ENCODE results near the gene IL1B. TPM values are rescaled to one million over a fixed set of nuclear protein-coding genes. Genes with fewer than 3 reads are reported as not detected.

The IL1B gene
- total and polyA plus RNA-seq, 4 donors, result 0.25 to 3.1 (median 0.76) TPM

DNA sequence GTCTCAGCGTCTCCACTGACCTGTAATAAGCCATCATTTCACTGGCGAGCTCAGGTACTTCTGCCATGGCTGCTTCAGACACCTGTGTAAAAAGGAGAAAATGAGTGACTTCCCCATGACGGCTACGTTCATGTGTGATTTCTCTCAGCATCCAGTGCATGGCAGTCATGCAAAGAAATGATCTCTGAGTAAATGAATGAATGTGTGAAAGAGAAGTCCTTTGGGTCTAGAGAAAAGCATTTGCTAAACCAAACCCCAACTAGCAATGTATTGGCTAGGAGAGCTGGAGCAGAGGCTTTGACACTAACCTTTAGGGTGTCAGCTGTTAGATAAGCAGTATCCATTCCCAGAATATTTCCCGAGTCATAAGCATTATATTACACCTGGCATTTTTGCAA is 417 bp downstream of the IL1B start (continued):
- TF ChIP-seq, protein P1, sequence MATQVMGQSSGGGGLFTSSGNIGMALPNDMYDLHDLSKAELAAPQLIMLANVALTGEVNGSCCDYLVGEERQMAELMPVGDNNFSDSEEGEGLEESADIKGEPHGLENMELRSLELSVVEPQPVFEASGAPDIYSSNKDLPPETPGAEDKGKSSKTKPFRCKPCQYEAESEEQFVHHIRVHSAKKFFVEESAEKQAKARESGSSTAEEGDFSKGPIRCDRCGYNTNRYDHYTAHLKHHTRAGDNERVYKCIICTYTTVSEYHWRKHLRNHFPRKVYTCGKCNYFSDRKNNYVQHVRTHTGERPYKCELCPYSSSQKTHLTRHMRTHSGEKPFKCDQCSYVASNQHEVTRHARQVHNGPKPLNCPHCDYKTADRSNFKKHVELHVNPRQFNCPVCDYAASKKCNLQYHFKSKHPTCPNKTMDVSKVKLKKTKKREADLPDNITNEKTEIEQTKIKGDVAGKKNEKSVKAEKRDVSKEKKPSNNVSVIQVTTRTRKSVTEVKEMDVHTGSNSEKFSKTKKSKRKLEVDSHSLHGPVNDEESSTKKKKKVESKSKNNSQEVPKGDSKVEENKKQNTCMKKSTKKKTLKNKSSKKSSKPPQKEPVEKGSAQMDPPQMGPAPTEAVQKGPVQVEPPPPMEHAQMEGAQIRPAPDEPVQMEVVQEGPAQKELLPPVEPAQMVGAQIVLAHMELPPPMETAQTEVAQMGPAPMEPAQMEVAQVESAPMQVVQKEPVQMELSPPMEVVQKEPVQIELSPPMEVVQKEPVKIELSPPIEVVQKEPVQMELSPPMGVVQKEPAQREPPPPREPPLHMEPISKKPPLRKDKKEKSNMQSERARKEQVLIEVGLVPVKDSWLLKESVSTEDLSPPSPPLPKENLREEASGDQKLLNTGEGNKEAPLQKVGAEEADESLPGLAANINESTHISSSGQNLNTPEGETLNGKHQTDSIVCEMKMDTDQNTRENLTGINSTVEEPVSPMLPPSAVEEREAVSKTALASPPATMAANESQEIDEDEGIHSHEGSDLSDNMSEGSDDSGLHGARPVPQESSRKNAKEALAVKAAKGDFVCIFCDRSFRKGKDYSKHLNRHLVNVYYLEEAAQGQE (IDR thresholded peaks at IDR 0.05), result no peak
- TF ChIP-seq YY1 (IDR thresholded peaks at IDR 0.05) (no peak), EGR1 (IDR thresholded peaks at IDR 0.05; ENCODE audit: low read depth in 2 of 2) (no peak), JUND (IDR thresholded peaks at IDR 0.05) (no peak)

DNA sequence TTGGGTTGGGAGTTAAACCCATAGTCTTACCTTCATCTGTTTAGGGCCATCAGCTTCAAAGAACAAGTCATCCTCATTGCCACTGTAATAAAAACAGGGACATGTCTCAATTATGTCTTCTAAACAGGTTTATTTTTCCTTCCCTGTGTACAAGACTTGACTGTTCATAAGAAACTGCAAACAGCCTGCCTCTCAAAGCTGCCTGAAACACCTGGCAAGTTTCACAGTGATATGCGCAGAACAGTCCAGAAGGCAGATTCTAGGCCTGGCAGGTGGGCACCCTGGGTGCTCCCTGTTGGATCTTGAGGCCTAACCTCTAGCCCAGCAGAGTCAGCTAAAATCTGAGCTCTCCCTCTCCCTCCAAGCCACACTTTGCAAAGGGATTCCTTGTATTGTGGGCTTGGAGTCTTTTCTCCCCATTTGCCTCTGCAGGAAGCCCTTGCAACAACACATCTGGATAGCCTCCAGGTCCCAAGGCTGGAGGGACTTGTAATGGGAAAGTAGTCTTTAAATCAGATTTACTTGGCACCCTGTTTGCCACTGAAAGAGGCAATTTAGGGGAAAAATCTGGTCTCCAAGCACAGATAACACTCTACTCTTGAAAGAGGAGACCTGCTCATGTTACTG is 930 bp downstream of the IL1B start:
- Histone ChIP-seq H3K9ac (ENCODE audit: low read depth in 1 of 2, low read length in 2 of 2) (no peak overlapping the region), H3K27ac (ENCODE audit: low read depth in 1 of 2, low read length in 2 of 2) (no peak overlapping the region), H3K36me3 (ENCODE audit: control insufficient read depth in 4 of 4, insufficient read depth in 3 of 4, low read depth in 1 of 4, low read length in 3 of 4) (no peaks in the 10 kb centered on the region), H3K9me3 (ENCODE audit: control insufficient read depth in 4 of 4, low read length in 3 of 4) (no peaks in the 10 kb centered on the region), H3K4me1 (ENCODE audit: control insufficient read depth in 4 of 4, insufficient read depth in 4 of 4, low read length in 3 of 4) (peaks cover 3 to 10% (median 8%) of the 10 kb centered on the region in 4 donors), H3K4me3 (ENCODE audit: low read depth in 1 of 3, low read length in 3 of 3) (peak overlapping the region in 1 of 3 donors; percentile 9), H3K27me3 (ENCODE audit: control insufficient read depth in 4 of 4, insufficient read depth in 4 of 4, low read length in 3 of 4) (no peaks in the 10 kb centered on the region)
- TF ChIP-seq HNF4G (IDR thresholded peaks at IDR 0.05) (no peak), YY1 (IDR thresholded peaks at IDR 0.05) (no peak), FOXA2 (IDR thresholded peaks at IDR 0.05) (no peak), EGR1 (IDR thresholded peaks at IDR 0.05; ENCODE audit: low read depth in 2 of 2) (no peak), JUND (IDR thresholded peaks at IDR 0.05) (no peak), SP1 (IDR thresholded peaks at IDR 0.05) (no peak), GABPA (IDR thresholded peaks at IDR 0.05 in 1 of 2, conservative IDR thresholded peaks at IDR 0.05 in 1 of 2) (no peak), RXRA (IDR thresholded peaks at IDR 0.05) (no peak), HNF4A (conservative IDR thresholded peaks at IDR 0.05) (no peak), TAF1 (conservative IDR thresholded peaks at IDR 0.05) (no peak)
- TF ChIP-seq, protein P2, sequence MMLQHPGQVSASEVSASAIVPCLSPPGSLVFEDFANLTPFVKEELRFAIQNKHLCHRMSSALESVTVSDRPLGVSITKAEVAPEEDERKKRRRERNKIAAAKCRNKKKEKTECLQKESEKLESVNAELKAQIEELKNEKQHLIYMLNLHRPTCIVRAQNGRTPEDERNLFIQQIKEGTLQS (IDR thresholded peaks at IDR 0.05), result no peak
- TF ChIP-seq, protein P3, sequence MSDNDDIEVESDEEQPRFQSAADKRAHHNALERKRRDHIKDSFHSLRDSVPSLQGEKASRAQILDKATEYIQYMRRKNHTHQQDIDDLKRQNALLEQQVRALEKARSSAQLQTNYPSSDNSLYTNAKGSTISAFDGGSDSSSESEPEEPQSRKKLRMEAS (IDR thresholded peaks at IDR 0.05), result no peak
- TF ChIP-seq, protein P4, sequence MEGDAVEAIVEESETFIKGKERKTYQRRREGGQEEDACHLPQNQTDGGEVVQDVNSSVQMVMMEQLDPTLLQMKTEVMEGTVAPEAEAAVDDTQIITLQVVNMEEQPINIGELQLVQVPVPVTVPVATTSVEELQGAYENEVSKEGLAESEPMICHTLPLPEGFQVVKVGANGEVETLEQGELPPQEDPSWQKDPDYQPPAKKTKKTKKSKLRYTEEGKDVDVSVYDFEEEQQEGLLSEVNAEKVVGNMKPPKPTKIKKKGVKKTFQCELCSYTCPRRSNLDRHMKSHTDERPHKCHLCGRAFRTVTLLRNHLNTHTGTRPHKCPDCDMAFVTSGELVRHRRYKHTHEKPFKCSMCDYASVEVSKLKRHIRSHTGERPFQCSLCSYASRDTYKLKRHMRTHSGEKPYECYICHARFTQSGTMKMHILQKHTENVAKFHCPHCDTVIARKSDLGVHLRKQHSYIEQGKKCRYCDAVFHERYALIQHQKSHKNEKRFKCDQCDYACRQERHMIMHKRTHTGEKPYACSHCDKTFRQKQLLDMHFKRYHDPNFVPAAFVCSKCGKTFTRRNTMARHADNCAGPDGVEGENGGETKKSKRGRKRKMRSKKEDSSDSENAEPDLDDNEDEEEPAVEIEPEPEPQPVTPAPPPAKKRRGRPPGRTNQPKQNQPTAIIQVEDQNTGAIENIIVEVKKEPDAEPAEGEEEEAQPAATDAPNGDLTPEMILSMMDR (IDR thresholded peaks at IDR 0.05; ENCODE audit: low read depth, low read length, missing input control), result no peak
- TF ChIP-seq, protein P1 (IDR thresholded peaks at IDR 0.05), result no peak
- DNase-seq (ENCODE audit: low spot score), result no peak
- WGBS, result 95% methylated on average over 1 of the region's 1 CpG
